Limb (tissue), 2 donors: ENCODE data around the gene MYH9.

Experiments
- DNase-seq, 2 donors: peaks; one replicate each; pipeline ENCODE4 v3.0.0-alpha.2; 2016; ENCODE audit errors: extremely low spot score in 2 of 2

The MYH9 gene

GRCh38 chr22:36351921-36352802 lies 35.6 kb downstream of the MYH9 start:
- no peak for DNase-seq

- no peak for DNase-seq
Measured at GRCh38 chr22:36350751-36351594, 36.8 kb downstream of the MYH9 start.

GRCh38 chr22:36349726-36350125 lies 38.0 kb downstream of the MYH9 start:
- no peak for DNase-seq

- no peak for DNase-seq
Measured at GRCh38 chr22:36348760-36349159, 39.0 kb downstream of the MYH9 start.

GRCh38 chr22:36347094-36347493 lies 40.7 kb downstream of the MYH9 start:
- no peak for DNase-seq

- DNase-seq, result no peak
Measured at GRCh38 chr22:36344106-36344827, 43.5 kb downstream of the MYH9 start.

- peak in 1 of 2 donors; percentile 58 for DNase-seq
Measured at GRCh38 chr22:36343720-36344105, 44.1 kb downstream of the MYH9 start.

GRCh38 chr22:36343070-36343719 lies 44.6 kb downstream of the MYH9 start:
- DNase-seq, result no peak

GRCh38 chr22:36341640-36342041 lies 46.1 kb downstream of the MYH9 start:
- no peak for DNase-seq

- DNase-seq, result no peak
Measured at GRCh38 chr22:36340621-36341020, 47.1 kb downstream of the MYH9 start.

GRCh38 chr22:36339171-36340065 lies 48.3 kb downstream of the MYH9 start:
- no peak for DNase-seq

GRCh38 chr22:36337365-36338130 lies 50.2 kb downstream of the MYH9 start:
- DNase-seq, result no peak

- DNase-seq, result no peak
Measured at GRCh38 chr22:36336246-36337182, 51.3 kb downstream of the MYH9 start.

GRCh38 chr22:36335621-36336020 lies 52.1 kb downstream of the MYH9 start:
- DNase-seq, result no peak

GRCh38 chr22:36334821-36335603 lies 52.8 kb downstream of the MYH9 start:
- DNase-seq, result no peak

GRCh38 chr22:36334081-36334820 lies 53.5 kb downstream of the MYH9 start:
- DNase-seq, result no peak

GRCh38 chr22:36333644-36334043 lies 54.1 kb downstream of the MYH9 start:
- no peak for DNase-seq
